ENCODE data around the gene P3H1. TPM values are rescaled to one million over a fixed set of nuclear protein-coding genes. Genes with fewer than 3 reads are reported as not detected.
"Not testable (repeated sequence)": the region's sequence is repeated elsewhere in the genome, so short reads cannot be mapped to it uniquely, and the experiment has no call there.

The P3H1 gene
- total and polyA plus RNA-seq, 12 donors = 23.7 to 178 (median 46.8) TPM

GRCh38 chr1:42730002-42730401 is 36.8 kb downstream of the P3H1 start:
- Histone ChIP-seq H3K4me3 (no peak overlapping the region), H3K4me1 (replicated peaks in 1 of 2) (no peaks in the 10 kb centered on the region), H3K36me3 (replicated peaks in 1 of 2) (no peaks in the 10 kb centered on the region), H3K27me3 (no peaks in the 10 kb centered on the region), H3K27ac (no peak overlapping the region), H3K9me3 (replicated peaks in 1 of 3) (no peaks in the 10 kb centered on the region)
- no peak for TF ChIP-seq CTCF (IDR thresholded peaks at IDR 0.05)
- no peak for TF ChIP-seq POLR2A (IDR thresholded peaks at IDR 0.05)
- DNase-seq = no peak
- WGBS, 4 donors = 89 to 95% (median 94%) methylated on average over 3 of the region's 3 CpGs
- intact Hi-C loops (cut with DNase I) = no loop called here

GRCh38 chr1:42725820-42726219 is 41.0 kb downstream of the P3H1 start:
- H3K4me1 ChIP-seq (replicated peaks in 1 of 2); H3K9me3 ChIP-seq (replicated peaks in 1 of 3); H3K4me3 ChIP-seq; DNase-seq; H3K27ac ChIP-seq; intact Hi-C loops (cut with DNase I); H3K36me3 ChIP-seq (replicated peaks in 1 of 2); H3K27me3 ChIP-seq: not testable (repeated sequence)
- 96 to 98% (median 97%) methylated on average over 4 of the region's 4 CpGs for WGBS, 4 donors

- no peaks in the 10 kb centered on the region for H3K27me3 ChIP-seq
- no peaks in the 10 kb centered on the region for H3K9me3 ChIP-seq (replicated peaks in 1 of 3)
- WGBS, 4 donors = 86 to 94% (median 88%) methylated on average over 6 of the region's 6 CpGs
- no peak overlapping the region for H3K27ac ChIP-seq
- no peak for DNase-seq
- intact Hi-C loops (cut with DNase I) = no loop called here
- H3K36me3 ChIP-seq (replicated peaks in 1 of 2) = no peaks in the 10 kb centered on the region
- TF ChIP-seq CTCF (IDR thresholded peaks at IDR 0.05) (no peak), POLR2A (IDR thresholded peaks at IDR 0.05) (no peak)
- no peaks in the 10 kb centered on the region for H3K4me1 ChIP-seq (replicated peaks in 1 of 2)
- H3K4me3 ChIP-seq = no peak overlapping the region
Measured at GRCh38 chr1:42723511-42723910, 43.3 kb downstream of the P3H1 start.

- H3K4me1 ChIP-seq (replicated peaks in 1 of 2); intact Hi-C loops (cut with DNase I); H3K27me3 ChIP-seq; H3K4me3 ChIP-seq; H3K36me3 ChIP-seq (replicated peaks in 1 of 2); H3K9me3 ChIP-seq (replicated peaks in 1 of 3); DNase-seq; H3K27ac ChIP-seq: not testable (repeated sequence)
- 82 to 100% (median 98%) methylated on average over 2 of the region's 2 CpGs for WGBS, 4 donors
Measured at GRCh38 chr1:42722403-42722802, 44.4 kb downstream of the P3H1 start.

DNA sequence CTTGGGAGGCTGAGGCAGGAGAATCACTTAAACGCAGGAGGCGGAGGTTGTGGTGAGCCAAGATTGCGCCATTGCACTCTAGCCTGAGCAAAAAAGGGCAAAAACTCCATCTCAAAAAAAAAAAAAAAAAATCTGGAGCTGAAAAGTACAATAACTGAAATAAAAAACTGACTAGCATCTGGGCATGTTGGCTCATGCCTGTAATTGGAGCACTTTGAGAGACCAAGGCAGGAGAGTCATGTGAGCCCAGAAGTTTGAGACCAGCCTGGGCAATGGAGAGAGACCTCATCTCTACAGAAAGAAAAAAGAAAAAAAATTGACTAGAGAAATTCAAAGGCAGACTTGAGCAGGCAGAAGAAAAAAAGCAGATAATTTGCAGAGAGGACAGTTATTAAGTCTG is 44.9 kb downstream of the P3H1 start:
- 91 to 95% (median 92%) methylated on average over 3 of the region's 3 CpGs for WGBS, 4 donors
- H3K27me3 ChIP-seq = no peaks in the 10 kb centered on the region
- no peaks in the 10 kb centered on the region for H3K36me3 ChIP-seq (replicated peaks in 1 of 2)
- intact Hi-C loops (cut with DNase I) = no loop called here
- no peaks in the 10 kb centered on the region for H3K4me1 ChIP-seq (replicated peaks in 1 of 2)
- DNase-seq = no peak
- no peak for TF ChIP-seq CTCF (IDR thresholded peaks at IDR 0.05)
- no peak for TF ChIP-seq POLR2A (IDR thresholded peaks at IDR 0.05)
- no peaks in the 10 kb centered on the region for H3K9me3 ChIP-seq (replicated peaks in 1 of 3)
- H3K27ac ChIP-seq = no peak overlapping the region
- no peak overlapping the region for H3K4me3 ChIP-seq

Data from adrenal gland (tissue), 12 donors.